ENCODE results near the gene CCDC127. TPM values are rescaled to one million over a fixed set of nuclear protein-coding genes. Genes with fewer than 3 reads are reported as not detected.

Gene CCDC127, protein sequence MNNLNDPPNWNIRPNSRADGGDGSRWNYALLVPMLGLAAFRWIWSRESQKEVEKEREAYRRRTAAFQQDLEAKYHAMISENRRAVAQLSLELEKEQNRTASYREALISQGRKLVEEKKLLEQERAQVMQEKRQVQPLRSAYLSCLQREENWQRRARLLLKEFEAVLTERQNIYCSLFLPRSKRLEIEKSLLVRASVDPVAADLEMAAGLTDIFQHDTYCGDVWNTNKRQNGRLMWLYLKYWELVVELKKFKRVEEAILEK
- total RNA-seq, result 6.4 TPM

DNA sequence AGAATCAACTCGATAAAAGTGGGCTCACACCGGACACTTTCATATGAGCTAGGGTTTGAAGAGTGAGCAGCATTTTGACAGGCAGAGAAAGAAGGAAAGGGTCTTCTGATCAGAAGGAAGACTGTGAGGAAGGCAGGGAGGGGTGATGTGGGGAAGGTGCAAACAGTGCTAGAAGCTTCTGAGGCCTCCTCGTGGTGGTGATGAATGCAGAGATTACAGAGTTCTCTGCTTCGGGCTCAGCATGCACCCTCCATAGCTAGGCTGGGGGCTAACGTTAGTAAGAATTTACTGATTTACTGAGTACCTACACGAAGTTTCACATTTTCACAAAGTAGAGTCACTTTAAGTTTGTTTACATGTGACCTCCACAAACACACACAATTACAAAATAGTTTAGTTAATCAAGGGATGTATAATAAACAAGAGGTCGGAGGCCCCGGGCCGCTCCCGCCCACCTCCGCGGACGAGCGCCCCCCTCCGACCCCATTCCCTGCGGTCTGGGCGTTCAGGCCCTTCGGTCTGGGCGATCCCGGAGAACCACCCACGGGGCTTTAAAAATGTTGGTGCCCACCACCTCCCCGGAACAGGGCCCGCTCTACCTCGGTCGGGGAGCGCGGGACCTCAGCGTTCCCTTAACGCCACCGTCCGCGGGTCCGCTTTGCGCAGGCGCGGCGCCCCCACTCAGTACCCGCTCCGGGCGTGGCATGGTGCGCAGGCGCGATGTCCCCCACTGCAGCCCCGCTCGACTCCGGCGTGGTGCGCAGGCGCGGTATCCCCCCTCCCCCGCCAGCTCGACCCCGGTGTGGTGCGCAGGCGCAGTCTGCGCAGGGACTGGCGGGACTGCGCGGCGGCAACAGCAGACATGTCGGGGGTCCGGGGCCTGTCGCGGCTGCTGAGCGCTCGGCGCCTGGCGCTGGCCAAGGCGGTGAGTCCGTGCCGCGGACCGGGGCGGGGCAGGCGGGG, at the start of gene CCDC127, which contains the start of gene SDHA:
TSS of gene CCDC127 (minus strand) at position 660 of the 963 bp plus-strand sequence. CDS start 1,304 bp downstream, outside the sequence.
TSS of gene SDHA (plus strand) at position 827 of the 963 bp plus-strand sequence. CDS start at position 863, 36 bp downstream.

DNA sequence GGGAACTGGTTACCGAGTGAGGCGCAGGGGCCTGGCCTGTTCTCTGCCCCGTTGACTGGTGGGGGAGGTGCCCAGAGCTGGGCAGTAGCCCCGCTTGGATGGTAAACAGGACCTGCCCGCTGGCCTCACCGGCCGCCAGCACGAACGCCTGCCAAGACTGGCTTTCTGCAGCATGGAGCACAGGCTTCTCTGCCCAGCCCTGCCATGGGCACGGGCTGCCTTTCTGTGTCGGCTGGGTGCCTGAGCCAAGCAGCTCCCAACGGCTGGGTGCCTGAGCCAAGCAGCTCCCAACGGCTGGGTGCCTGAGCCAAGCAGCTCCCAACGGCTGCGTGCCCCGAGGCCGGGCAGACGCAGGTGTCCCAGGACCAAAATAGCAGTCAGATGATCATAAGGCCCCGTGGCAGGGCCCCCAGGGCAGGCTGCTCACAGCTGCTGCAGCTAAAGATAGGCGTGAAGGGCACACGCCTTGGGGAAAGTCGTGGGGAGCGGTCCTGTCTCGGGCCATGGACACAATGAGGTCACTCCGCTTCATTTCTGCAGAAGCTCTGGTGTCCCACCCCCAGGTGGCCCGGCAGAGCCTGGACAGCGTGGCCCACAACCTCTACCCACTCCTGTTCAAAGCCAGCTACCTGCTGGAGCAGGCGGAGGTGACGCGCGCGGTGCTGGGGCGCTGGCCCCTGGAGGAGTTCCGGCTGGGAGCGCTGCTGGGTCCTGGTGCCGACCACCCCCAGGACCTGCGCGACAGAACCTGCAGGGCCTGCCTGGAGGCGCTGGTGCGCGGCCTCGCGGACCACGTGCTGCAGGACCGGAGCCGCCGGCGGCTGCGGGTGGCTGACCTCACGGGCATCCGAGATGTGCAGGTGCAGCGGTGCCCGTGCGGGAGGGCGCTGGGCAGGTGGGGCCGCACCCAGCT, 26.7 kb downstream of the CCDC127 start, which contains the start of gene LRRC14B:
TSS of gene LRRC14B (plus strand) at position 460 of the 913 bp plus-strand sequence. CDS start at position 504, 44 bp downstream.

Other genes starting within 250 kb of the CCDC127 start
- gene PLEKHG4B, start 126.0 kb downstream of the CCDC127 start, total RNA-seq, result 10.0 TPM
- gene LRRC14B, start 26.7 kb downstream of the CCDC127 start, total RNA-seq, result 13.7 TPM
- 121 TPM for gene SDHA, start 167 bp upstream of the CCDC127 start, total RNA-seq
- gene PDCD6, start 53.5 kb upstream of the CCDC127 start, total RNA-seq, result 93.5 TPM
- 6.4 TPM for gene AHRR, start 103.6 kb upstream of the CCDC127 start, total RNA-seq
- 55.2 TPM for gene EXOC3, start 225.0 kb upstream of the CCDC127 start, total RNA-seq